Breast epithelium (tissue), 3 donors: Measurements from ENCODE around the gene COL17A1.

Experiments used
- CTCF ChIP-seq, 3 donors: fragments of 450-650 bp; IDR thresholded peaks; one replicate each; pipeline ENCODE4 v1.5.1; 2016 to 2017; ENCODE audit warnings: antibody characterized with exemption in 3 of 3, mild to moderate bottlenecking in 3 of 3, moderate library complexity in 3 of 3
- POLR2A ChIP-seq: fragments of 450-650 bp; IDR thresholded peaks from one replicate; pipeline ENCODE4 v1.6.1; 2016; ENCODE audit warnings: antibody characterized with exemption, mild to moderate bottlenecking, moderate library complexity
- POLR2AphosphoS5 ChIP-seq, 3 donors: sonication (generic); formaldehyde crosslinking; IDR thresholded peaks; one replicate each; pipeline ENCODE4 v1.6.1; 2017; ENCODE audit warnings: antibody characterized with exemption in 3 of 3

GRCh38 chr10:104040862-104041789, 44.6 kb downstream of the COL17A1 start:
- TF ChIP-seq CTCF (IDR thresholded peaks at IDR 0.05) (no peak), POLR2AphosphoS5 (IDR thresholded peaks at IDR 0.05) (no peak), POLR2A (no peak)
